Vagina (tissue), 2 donors: ENCODE data around the gene RANBP10. TPM values are rescaled to one million over a fixed set of nuclear protein-coding genes. Genes with fewer than 3 reads are reported as not detected.

Source experiments
- DNase-seq, 2 donors: peaks; one replicate each; pipeline ENCODE4 v3.0.0-alpha.2; 2017; ENCODE audit errors: extremely low spot score in 2 of 2
- H3K27ac ChIP-seq: fragments of 200-600 bp; sonication (generic); one replicate; pipeline ENCODE4 v1.5.1; 2019
- H3K27me3 ChIP-seq: fragments of 200-600 bp; sonication (generic); one replicate; pipeline ENCODE4 v1.5.1; 2019
- H3K36me3 ChIP-seq, 2 donors: fragments of 200-600 bp; sonication (generic); one replicate each; pipeline ENCODE4 v1.5.1; 2017 to 2019
- H3K4me1 ChIP-seq: fragments of 200-600 bp; sonication (generic); one replicate; pipeline ENCODE4 v1.5.1; 2019
- H3K4me3 ChIP-seq, 2 donors: fragments of 200-600 bp; sonication (generic); 1 replicate in 1 of 2; 2 replicates in 1 of 2; pipeline ENCODE4 v1.5.1; 2016 to 2019
- H3K9me3 ChIP-seq: fragments of 200-600 bp; sonication (generic); one replicate; pipeline ENCODE4 v1.5.1; 2019
- POLR2A ChIP-seq, 2 donors: fragments of 450-650 bp; IDR thresholded peaks; one replicate each; pipeline ENCODE4 v1.6.1; 2017; ENCODE audit warnings: antibody characterized with exemption in 2 of 2, mild to moderate bottlenecking in 2 of 2, moderate library complexity in 2 of 2
- POLR2AphosphoS5 ChIP-seq, 2 donors: sonication (generic); formaldehyde crosslinking; IDR thresholded peaks; one replicate each; pipeline ENCODE4 v1.9.0; 2017; ENCODE audit warnings: antibody characterized with exemption in 2 of 2, mild to moderate bottlenecking in 2 of 2, low read depth in 1 of 2; ENCODE audit not compliant: insufficient read depth in 1 of 2
- intact Hi-C: fragments of 100-400 bp; cut with DNase I; formaldehyde crosslinking; loops from one replicate; pipeline ENCODE4 v1.15.1; 2023
- small RNA-seq: library from RNA; depleted of rRNA; stranded (forward); fragments of <200 nt; gene quantifications from one replicate; pipeline ENCODE3, GENCODE V24; 2016
- total RNA-seq: library from RNA; depleted of rRNA; stranded (reverse); fragments of >200 nt; gene quantifications from one replicate; pipeline ENCODE4 v1.2.3, GENCODE V29; 2016
- TF ChIP-seq, protein P1 (sequence below), 3 experiments: fragments of 450-650 bp in 2 of 3; fragments of 200-600 bp in 1 of 3; sonication (generic) in 1 of 3; IDR thresholded peaks; one replicate each; pipeline ENCODE4 v1.5.1; 2017 to 2019; ENCODE audit warnings: antibody characterized with exemption in 3 of 3, mild to moderate bottlenecking in 2 of 3, moderate library complexity in 2 of 3

RANBP10 gene
- total RNA-seq, 1 donor from 2014 or later, result 17.9 TPM

DNA sequence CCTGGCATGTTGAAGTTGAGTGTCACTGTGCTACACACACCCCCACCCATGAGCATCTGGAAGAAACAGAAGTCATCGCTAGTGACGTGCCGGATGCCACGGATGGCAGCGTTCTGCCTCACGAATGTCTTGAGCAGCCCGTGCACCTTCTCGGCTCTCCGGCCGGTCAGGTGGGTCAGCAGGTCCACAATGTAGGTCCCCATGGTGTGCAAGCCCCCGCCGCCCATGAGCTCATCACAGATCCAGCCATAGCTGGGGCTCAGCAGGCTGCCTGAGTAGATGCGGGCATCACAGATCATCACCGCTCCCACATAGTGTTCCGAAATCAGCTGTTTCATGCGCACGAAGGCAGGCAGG is 130.8 kb downstream of the RANBP10 start:
- peaks cover 0 to 8% of the 10 kb centered on the region in 2 donors for H3K36me3 ChIP-seq
- no peaks in the 10 kb centered on the region for H3K9me3 ChIP-seq
- intact Hi-C loops, result no loop called here
- peaks cover 61% of the 10 kb centered on the region for H3K4me1 ChIP-seq
- TF ChIP-seq POLR2AphosphoS5 (IDR thresholded peaks at IDR 0.05; ENCODE audit: insufficient read depth in 1 of 2, low read depth in 1 of 2) (no peak), POLR2A (IDR thresholded peaks at IDR 0.05) (no peak)
- TF ChIP-seq, protein P1, sequence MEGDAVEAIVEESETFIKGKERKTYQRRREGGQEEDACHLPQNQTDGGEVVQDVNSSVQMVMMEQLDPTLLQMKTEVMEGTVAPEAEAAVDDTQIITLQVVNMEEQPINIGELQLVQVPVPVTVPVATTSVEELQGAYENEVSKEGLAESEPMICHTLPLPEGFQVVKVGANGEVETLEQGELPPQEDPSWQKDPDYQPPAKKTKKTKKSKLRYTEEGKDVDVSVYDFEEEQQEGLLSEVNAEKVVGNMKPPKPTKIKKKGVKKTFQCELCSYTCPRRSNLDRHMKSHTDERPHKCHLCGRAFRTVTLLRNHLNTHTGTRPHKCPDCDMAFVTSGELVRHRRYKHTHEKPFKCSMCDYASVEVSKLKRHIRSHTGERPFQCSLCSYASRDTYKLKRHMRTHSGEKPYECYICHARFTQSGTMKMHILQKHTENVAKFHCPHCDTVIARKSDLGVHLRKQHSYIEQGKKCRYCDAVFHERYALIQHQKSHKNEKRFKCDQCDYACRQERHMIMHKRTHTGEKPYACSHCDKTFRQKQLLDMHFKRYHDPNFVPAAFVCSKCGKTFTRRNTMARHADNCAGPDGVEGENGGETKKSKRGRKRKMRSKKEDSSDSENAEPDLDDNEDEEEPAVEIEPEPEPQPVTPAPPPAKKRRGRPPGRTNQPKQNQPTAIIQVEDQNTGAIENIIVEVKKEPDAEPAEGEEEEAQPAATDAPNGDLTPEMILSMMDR (IDR thresholded peaks at IDR 0.05), result no peak
- H3K27me3 ChIP-seq, result no peaks in the 10 kb centered on the region
- no peak for DNase-seq
- H3K4me3 ChIP-seq, result no peak overlapping the region
- H3K27ac ChIP-seq, result no peak overlapping the region

DNA sequence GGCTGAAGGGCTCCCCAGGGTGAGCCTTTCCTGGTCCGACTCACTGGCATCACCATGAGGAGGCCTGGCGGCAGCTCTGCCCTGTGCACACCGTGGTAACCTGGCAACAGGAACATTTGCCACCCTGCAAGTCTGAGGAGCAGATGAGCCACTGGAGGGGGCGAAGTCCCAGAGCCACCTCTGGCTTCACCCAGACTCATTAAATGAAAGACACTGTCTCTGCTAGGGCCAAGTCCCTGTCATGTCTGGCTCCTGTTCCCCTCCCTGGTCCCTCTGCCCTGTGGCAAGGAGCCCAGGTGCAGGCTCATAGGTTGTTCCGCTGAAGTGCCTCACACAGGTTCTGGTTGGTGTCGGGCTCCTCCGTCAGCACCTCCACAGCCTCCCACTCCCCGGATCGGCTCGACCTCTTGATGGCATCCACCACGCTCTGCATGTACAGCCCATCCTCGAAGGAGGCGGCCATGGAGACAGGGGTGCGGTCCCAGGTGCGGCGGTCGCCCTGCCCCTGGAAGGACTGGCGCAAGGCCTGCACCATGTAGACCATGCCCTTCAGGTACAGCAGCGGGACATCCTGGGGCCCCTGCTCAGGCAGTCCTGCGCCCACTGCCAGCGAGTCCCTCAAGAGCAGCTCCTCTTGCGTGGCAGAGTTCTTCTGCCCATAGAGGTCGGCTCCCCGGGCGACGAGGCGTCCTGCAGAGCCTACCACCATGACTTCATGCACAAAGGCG is 131.3 kb downstream of the RANBP10 start:
- H3K9me3 ChIP-seq, result no peaks in the 10 kb centered on the region
- DNase-seq, result no peak
- H3K4me1 ChIP-seq, result peaks cover 61% of the 10 kb centered on the region
- H3K36me3 ChIP-seq, result peaks cover 0 to 3% of the 10 kb centered on the region in 2 donors
- no peaks in the 10 kb centered on the region for H3K27me3 ChIP-seq
- intact Hi-C loops, result no loop called here
- H3K4me3 ChIP-seq, result no peak overlapping the region
- peak overlapping the region; percentile 75 for H3K27ac ChIP-seq
- TF ChIP-seq, protein P1 (IDR thresholded peaks at IDR 0.05), result no peak
- TF ChIP-seq POLR2AphosphoS5 (IDR thresholded peaks at IDR 0.05; ENCODE audit: insufficient read depth in 1 of 2, low read depth in 1 of 2) (no peak), POLR2A (IDR thresholded peaks at IDR 0.05) (no peak)

DNA sequence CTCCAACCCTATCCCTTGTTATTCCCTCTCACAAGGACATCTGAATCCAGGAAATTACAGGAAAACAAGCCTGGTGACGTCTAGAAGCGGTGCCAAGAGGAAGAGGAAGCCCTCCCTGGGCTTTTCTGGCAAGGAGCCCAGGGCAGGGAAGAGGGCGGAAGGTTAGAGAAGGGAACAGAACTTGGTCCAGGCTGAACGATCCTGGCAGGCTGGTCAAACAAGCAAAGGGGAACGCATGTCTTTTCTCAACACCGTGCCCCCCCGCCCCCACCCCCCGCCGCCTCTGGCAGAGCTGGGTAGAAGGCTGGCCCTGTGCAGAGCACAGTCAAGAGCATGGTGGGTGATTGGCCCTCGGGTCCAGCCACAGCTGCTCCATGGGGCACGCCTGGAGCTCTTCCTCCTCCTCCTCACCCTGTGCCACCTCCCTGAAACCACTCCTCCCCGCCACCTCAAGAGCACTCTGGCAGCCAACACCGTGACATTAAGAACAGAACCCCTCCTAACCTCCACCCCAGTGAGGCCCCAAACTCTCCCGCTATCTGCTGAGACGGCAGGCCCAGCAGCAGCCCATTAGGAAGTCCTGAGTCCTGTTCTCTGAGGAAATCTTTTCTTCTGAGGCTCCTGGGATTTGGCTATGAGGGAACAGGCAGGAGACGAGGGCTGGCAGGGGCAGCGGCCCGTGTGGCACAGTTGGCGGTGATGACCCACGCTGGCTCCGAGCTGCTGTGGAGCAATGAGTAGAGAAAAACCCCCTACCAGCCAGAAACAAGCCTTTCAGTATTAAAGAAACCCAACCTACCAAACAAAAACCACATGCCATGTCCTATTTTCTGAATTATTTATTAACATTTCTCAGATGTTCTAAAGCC is 132.4 kb downstream of the RANBP10 start:
- TF ChIP-seq POLR2AphosphoS5 (IDR thresholded peaks at IDR 0.05; ENCODE audit: insufficient read depth in 1 of 2, low read depth in 1 of 2) (peak in 1 of 2 donors; percentile 69), POLR2A (IDR thresholded peaks at IDR 0.05) (no peak)
- TF ChIP-seq, protein P1 (IDR thresholded peaks at IDR 0.05), result no peak
- Histone ChIP-seq H3K4me1 (peaks cover 60% of the 10 kb centered on the region), H3K4me3 (peak overlapping the region in 1 of 2 donors; percentile 2), H3K36me3 (no peaks in the 10 kb centered on the region), H3K9me3 (no peaks in the 10 kb centered on the region), H3K27me3 (no peaks in the 10 kb centered on the region), H3K27ac (peak overlapping the region; percentile 75)
- DNase-seq, result no peak
- intact Hi-C loops, result no loop called here

Small RNA genes lying within 50 kb of the gene (small RNA-seq; reads per million reads assigned to genes)
- not detected for gene AC040162.2

Other genes starting within 250 kb of the RANBP10 start
- 43.2 TPM for gene CTCF, start 244.0 kb downstream of the RANBP10 start, total RNA-seq
- 5.6 TPM for gene CARMIL2, start 161.4 kb downstream of the RANBP10 start, total RNA-seq
- 38.8 TPM for gene ACD, start 146.3 kb downstream of the RANBP10 start, total RNA-seq
- 1.2 TPM for gene PARD6A, start 145.6 kb downstream of the RANBP10 start, total RNA-seq
- 14.7 TPM for gene ENKD1, start 139.8 kb downstream of the RANBP10 start, total RNA-seq
- 10.3 TPM for gene C16orf86, start 139.7 kb downstream of the RANBP10 start, total RNA-seq
- gene GFOD2, start 87.2 kb downstream of the RANBP10 start, total RNA-seq, result 32.7 TPM
- gene TSNAXIP1, start 329 bp upstream of the RANBP10 start, total RNA-seq, result not detected
- 50.6 TPM for gene THAP11, start 35.8 kb upstream of the RANBP10 start, total RNA-seq
- gene NUTF2, start 40.4 kb upstream of the RANBP10 start, total RNA-seq, result 131 TPM
- gene CENPT, start 41.1 kb upstream of the RANBP10 start, total RNA-seq, result 57.7 TPM
- gene EDC4, start 66.5 kb upstream of the RANBP10 start, total RNA-seq, result 71.9 TPM
- not detected for gene NRN1L, start 78.3 kb upstream of the RANBP10 start, total RNA-seq
- gene PSKH1, start 86.7 kb upstream of the RANBP10 start, total RNA-seq, result 17.4 TPM
- gene CTRL, start 125.3 kb upstream of the RANBP10 start, total RNA-seq, result 3.2 TPM
- gene PSMB10, start 130.3 kb upstream of the RANBP10 start, total RNA-seq, result 45.2 TPM
- gene LCAT, start 137.6 kb upstream of the RANBP10 start, total RNA-seq, result 33.4 TPM
- 43.2 TPM for gene SLC12A4, start 162.1 kb upstream of the RANBP10 start, total RNA-seq
- not detected for gene DPEP3, start 173.9 kb upstream of the RANBP10 start, total RNA-seq
- gene DPEP2, start 192.9 kb upstream of the RANBP10 start, total RNA-seq, result 2.0 TPM
- not detected for gene DPEP2NB, start 209.4 kb upstream of the RANBP10 start, total RNA-seq
- 17.7 TPM for gene DDX28, start 216.7 kb upstream of the RANBP10 start, total RNA-seq
- gene DUS2, start 216.7 kb upstream of the RANBP10 start, total RNA-seq, result 11.5 TPM